IMR-90 (cell line): ENCODE data around the gene SLTM.

Source experiments
- CEBPB ChIP-seq: IDR thresholded peaks from 2 replicates; pipeline ENCODE4 v1.6.1; 2012; ENCODE audit warnings: low read depth, low read length, improper control_type of control experiment
- FOS ChIP-seq: fragments of 150-350 bp; IDR thresholded peaks from 2 replicates; pipeline ENCODE4 v1.6.1; 2016; ENCODE audit warnings: low read depth, low read length
- NFE2L2 ChIP-seq: fragments of 150-350 bp; IDR thresholded peaks from 2 replicates; pipeline ENCODE4 v1.6.1; 2016; ENCODE audit warnings: low read depth, mild to moderate bottlenecking, low read length
- POLR2A ChIP-seq: IDR thresholded peaks from 2 replicates; pipeline ENCODE4 v1.6.1; 2012; ENCODE audit warnings: mild to moderate bottlenecking, low read depth, low read length
- RAD21 ChIP-seq: IDR thresholded peaks from 2 replicates; pipeline ENCODE4 v1.6.1; 2012; ENCODE audit warnings: low read length, improper control_type of control experiment
- RCOR1 ChIP-seq: IDR thresholded peaks from 2 replicates; pipeline ENCODE4 v1.6.1; 2012; ENCODE audit warnings: mild to moderate bottlenecking, low read length, improper control_type of control experiment; ENCODE audit not compliant: insufficient replicate concordance
- RFX5 ChIP-seq: IDR thresholded peaks from 2 replicates; pipeline ENCODE4 v1.8.0; 2012; ENCODE audit warnings: low read depth, mild to moderate bottlenecking, low read length, moderate library complexity
- SMC3 ChIP-seq: fragments of 150-350 bp; IDR thresholded peaks from 2 replicates; pipeline ENCODE4 v1.6.1; 2016; ENCODE audit warnings: low read depth, mild to moderate bottlenecking, antibody characterized with exemption, low read length, moderate library complexity
- TF ChIP-seq, protein P1 (sequence below): conservative IDR thresholded peaks from 2 replicates; pipeline ENCODE4 v1.5.1; 2012; ENCODE audit warnings: mild to moderate bottlenecking, low read depth, low read length, improper control_type of control experiment

DNA sequence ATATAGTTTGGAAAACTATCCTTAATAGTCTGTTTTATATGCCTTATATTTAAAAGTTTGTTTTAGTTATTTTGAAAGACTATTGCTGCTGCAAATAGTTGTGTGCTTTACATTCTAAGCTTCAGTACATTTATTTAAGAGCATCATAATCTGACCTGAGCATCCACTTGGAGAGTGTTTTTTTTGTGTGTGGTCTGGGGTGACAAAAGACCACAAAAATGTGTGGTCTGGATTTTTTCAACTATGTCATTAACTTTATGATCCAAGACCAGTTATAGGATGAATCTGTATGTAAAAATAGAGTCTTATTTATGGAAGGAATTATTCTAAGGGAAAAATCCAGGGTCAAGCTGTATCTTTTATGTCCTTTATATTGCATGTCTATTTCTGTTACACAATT, 77.4 kb downstream of the SLTM start:
- TF ChIP-seq POLR2A, result no peak
- TF ChIP-seq RCOR1, result no peak
- TF ChIP-seq, protein P1, sequence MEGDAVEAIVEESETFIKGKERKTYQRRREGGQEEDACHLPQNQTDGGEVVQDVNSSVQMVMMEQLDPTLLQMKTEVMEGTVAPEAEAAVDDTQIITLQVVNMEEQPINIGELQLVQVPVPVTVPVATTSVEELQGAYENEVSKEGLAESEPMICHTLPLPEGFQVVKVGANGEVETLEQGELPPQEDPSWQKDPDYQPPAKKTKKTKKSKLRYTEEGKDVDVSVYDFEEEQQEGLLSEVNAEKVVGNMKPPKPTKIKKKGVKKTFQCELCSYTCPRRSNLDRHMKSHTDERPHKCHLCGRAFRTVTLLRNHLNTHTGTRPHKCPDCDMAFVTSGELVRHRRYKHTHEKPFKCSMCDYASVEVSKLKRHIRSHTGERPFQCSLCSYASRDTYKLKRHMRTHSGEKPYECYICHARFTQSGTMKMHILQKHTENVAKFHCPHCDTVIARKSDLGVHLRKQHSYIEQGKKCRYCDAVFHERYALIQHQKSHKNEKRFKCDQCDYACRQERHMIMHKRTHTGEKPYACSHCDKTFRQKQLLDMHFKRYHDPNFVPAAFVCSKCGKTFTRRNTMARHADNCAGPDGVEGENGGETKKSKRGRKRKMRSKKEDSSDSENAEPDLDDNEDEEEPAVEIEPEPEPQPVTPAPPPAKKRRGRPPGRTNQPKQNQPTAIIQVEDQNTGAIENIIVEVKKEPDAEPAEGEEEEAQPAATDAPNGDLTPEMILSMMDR, result no peak
- no peak for TF ChIP-seq RAD21
- no peak for TF ChIP-seq RFX5
- TF ChIP-seq FOS, result no peak
- TF ChIP-seq SMC3, result no peak
- TF ChIP-seq NFE2L2, result no peak
- no peak for TF ChIP-seq CEBPB
